Stimulated activated CD8-positive, alpha-beta memory T cell treated with anti-CD3 and anti-CD28 coated beads, Interleukin-2, amount 100 ng/mL, for 1 hour (primary cell): ENCODE results near the gene ACOX3.

Source experiments
- DNase-seq, 2 donors: peaks; one replicate each; pipeline ENCODE4 v3.0.0-alpha.2; 2020; ENCODE audit warnings: low read depth in 2 of 2

The ACOX3 gene

GRCh38 chr4:8467016-8467415 is 26.5 kb upstream of the ACOX3 start:
- DNase-seq = no peak

DNA sequence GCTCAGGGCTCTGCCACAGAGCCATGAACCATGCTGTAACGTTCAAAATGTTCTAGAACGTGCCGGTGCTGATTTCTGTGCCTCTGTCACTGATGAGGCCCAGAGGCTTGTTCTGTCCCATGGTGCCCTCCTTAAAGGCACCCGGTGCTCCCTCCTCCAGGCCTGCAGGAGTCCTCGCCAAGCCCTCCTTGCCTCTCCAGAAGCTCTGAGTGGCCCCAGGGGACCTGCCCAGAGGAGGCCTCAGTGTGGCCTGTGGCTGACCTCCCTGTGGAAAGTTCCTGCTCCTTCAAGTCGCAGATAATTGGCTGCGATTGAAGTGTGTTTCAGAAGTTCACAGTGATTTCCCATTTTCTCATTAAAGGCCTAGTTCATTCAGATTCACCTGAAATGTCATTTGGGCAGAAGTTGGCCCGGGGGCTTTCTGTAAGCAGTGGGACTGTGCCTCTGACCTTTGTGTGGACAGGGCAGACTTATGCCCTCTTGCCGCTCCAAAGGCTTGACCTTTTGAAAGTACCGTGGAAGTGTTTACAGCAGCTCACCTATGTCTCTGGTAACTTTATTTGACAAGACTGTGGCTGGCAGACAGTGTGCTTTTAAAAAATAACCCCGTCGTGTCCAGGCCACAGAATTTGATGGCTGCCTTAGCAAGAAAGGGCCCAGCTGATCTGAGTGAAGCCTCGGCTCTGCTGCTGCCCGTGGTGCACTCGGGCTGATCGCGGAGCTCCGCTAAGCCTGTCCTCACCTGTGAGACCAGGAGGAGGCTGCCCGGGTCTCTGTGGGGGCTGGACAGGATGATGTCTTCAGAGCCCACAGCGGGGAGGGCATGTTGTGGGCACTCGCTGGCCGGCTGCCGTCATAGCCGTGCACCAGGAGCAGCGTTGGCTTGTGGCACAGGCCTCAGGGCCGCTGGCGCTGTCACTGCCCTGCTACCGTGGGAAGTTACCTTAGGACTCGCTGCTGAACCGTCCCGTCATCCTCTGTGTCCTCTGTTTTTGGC is 25.4 kb upstream of the ACOX3 start:
- DNase-seq = no peak

- DNase-seq = no peak
Observed at GRCh38 chr4:8464381-8464780, 23.9 kb upstream of the ACOX3 start.

GRCh38 chr4:8463811-8464210 is 23.3 kb upstream of the ACOX3 start:
- DNase-seq = no peak

- no peak for DNase-seq
Observed at GRCh38 chr4:8461616-8462015, 21.1 kb upstream of the ACOX3 start.

GRCh38 chr4:8461086-8461485 is 20.6 kb upstream of the ACOX3 start:
- DNase-seq = no peak

- no peak for DNase-seq
Observed at GRCh38 chr4:8459867-8460445, 19.4 kb upstream of the ACOX3 start.

- no peak for DNase-seq
Observed at GRCh38 chr4:8457646-8458252, 17.2 kb upstream of the ACOX3 start.

GRCh38 chr4:8453957-8454356 is 13.4 kb upstream of the ACOX3 start:
- DNase-seq = no peak

DNA sequence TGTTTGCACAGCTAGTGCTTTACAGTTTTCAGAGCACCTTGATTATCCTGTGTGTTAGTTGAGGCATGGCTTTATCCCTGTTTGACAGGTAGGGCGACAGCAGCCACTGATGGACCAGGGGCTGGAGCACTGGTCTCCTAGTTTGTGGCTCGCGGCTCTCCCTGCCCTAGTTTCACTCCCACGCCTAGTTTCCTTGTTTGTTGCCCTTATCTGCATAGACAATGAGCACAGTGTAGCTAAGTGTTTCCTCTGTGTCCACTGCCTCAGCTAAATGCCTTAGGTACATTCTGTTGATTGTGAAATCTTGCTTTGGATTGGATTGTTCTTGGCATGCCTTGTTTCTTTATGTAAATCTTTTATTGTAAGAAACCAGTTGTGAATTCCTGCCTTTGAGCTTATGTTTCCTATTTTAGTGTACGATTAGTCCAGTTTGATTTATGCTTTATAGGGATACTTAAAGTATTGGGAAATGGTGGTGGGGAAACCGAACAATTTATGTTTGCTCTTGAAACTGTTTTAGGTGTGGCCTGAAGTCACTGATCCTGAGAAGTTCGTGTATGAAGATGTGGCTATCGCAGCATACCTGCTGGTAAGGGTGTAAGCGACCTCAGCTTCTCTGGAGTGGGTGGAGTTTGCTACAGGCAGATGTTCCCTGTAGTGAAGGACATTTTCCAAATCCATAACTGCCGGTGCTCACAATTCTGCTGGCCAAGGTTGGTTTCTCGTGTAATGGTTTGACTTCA is 11.1 kb upstream of the ACOX3 start:
- DNase-seq = no peak

- DNase-seq = no peak
Observed at GRCh38 chr4:8446122-8446521, 5.6 kb upstream of the ACOX3 start.

- no peak for DNase-seq
Observed at GRCh38 chr4:8443801-8444200, 3.3 kb upstream of the ACOX3 start.

- DNase-seq = no peak
Observed at GRCh38 chr4:8442596-8443358, 2.3 kb upstream of the ACOX3 start.

DNA sequence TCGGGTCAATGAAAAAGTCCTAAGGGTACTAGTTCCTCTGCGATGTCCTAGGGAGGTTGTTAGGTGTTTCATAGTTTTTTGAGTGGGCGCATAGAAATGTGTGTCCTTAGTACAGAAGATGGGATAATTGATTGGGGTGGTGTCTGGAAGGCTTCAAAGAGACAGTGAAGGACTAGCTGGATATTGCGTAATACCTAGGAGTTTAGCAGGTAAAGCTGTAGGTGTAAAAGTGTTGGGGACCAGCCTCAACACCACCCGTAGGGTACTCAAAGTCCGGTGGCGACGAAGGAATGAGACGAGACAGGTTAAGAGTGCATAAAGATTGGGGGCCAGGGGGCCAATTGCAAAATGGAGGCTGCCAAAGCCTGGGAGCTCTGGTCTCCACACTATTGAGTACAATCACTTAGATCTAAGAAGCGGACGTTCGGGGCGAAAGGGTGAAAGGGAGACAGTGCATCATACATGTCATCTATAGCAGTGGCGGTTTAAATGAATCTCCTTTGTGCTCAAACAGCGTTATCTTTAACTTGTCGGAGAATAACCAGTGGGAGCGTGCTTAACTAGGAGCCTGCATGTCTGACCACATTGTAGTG is 1.1 kb upstream of the ACOX3 start:
- no peak for DNase-seq

GRCh38 chr4:8439914-8440491 is 520 bp downstream of the ACOX3 start:
- DNase-seq = no peak

DNA sequence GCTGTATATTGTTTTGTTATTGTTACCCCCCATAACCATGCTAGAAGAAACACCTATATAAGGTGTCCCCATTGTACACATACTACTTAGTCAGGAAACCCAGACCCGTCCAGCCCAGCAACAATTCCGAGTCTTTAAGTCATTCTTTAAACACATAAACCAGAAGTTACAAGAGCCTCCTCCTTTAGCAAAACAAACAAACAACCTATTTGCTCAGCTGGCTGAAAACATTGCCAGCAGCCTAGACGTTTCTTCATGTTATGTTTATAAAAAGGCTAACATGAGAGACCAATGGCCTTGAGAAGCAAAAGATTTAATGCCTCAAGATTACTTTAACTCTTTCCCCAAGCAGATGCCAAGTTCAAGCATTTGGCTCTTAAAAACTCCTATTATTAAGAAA is 1.4 kb downstream of the ACOX3 start:
- DNase-seq = no peak

DNA sequence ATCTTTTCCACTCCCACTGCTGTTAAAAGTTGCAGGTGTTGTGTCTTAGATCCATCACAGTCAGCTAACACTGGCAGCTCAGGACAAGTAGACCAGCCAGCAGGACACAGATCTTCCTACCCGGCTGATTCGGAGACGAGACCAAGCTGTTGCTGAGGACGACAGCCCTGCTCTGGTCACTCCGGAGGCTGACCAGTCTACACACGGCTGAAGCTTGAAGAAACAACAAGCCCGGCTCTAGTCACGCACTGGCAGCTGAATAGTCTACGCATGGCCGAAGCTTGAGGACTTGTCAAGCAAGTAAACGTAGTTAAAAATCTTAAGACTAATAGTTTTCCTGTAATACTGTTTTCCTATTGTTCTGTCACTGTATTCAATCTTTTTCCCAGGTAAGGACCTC is 1.8 kb downstream of the ACOX3 start:
- DNase-seq = no peak

- no peak for DNase-seq
Observed at GRCh38 chr4:8437281-8437680, 3.2 kb downstream of the ACOX3 start.

- no peak for DNase-seq
Observed at GRCh38 chr4:8435656-8436121, 4.8 kb downstream of the ACOX3 start.

GRCh38 chr4:8434251-8435073 is 6.1 kb downstream of the ACOX3 start:
- DNase-seq = no peak
